Ovary (tissue), 3 donors: Measurements from ENCODE around the gene TRPC4.

ENCODE experiments used
- CTCF ChIP-seq, 3 donors: fragments of 450-650 bp in 2 of 3; fragments of 200-600 bp in 1 of 3; IDR thresholded peaks; one replicate each; pipeline versions ENCODE4 v1.5.1 to v1.8.0; 2016 to 2022; ENCODE audit warnings: antibody characterized with exemption in 3 of 3, mild to moderate bottlenecking in 1 of 3
- EP300 ChIP-seq: sonication (generic); formaldehyde crosslinking; IDR thresholded peaks from one replicate; pipeline ENCODE4 v1.6.1; 2017; ENCODE audit warnings: antibody characterized with exemption
- POLR2A ChIP-seq: fragments of 450-650 bp; IDR thresholded peaks from one replicate; pipeline ENCODE4 v1.6.1; 2017; ENCODE audit warnings: antibody characterized with exemption, mild to moderate bottlenecking, moderate library complexity
- donor health status: DM: no; HTN: no; CAD: no.

GRCh38 chr13:37899753-37900152 lies 30.2 kb upstream of the TRPC4 start:
- TF ChIP-seq EP300 (no peak), CTCF (IDR thresholded peaks at IDR 0.05) (no peak), POLR2A (no peak)
